Gastroesophageal sphincter (tissue), 4 donors: ENCODE measurements around the gene PGAM1. TPM values are rescaled to one million over a fixed set of nuclear protein-coding genes. Genes with fewer than 3 reads are reported as not detected.
"Not testable (repeated sequence)": the region's sequence is repeated elsewhere in the genome, so short reads cannot be mapped to it uniquely, and the experiment has no call there.

Experiments used
- ATAC-seq: fragments of 150-250 bp; one replicate; pipeline ENCODE4 v1.9.1; 2016; ENCODE audit warnings: mild to moderate bottlenecking, moderate library complexity
- H3K27ac ChIP-seq, 4 donors: fragments of 200-600 bp; sonication (generic) in 3 of 4; 1 replicate in 3 of 4; 2 replicates in 1 of 4; pipeline ENCODE4 v1.5.1; 2016 to 2019
- H3K27me3 ChIP-seq: fragments of 200-600 bp; sonication (generic); one replicate; pipeline ENCODE4 v1.5.1; 2019
- H3K36me3 ChIP-seq, 2 donors: fragments of 200-600 bp; sonication (generic); one replicate each; pipeline ENCODE4 v1.5.1; 2019; ENCODE audit warnings: control low read depth in 1 of 2
- H3K4me1 ChIP-seq, 3 donors: fragments of 200-600 bp; sonication (generic); 1 replicate in 2 of 3; 2 replicates in 1 of 3; pipeline ENCODE4 v1.5.1; 2016 to 2019; ENCODE audit warnings: control low read depth in 2 of 3
- H3K4me3 ChIP-seq, 2 donors: fragments of 200-600 bp; sonication (generic); one replicate each; pipeline ENCODE4 v1.5.1; 2019; ENCODE audit warnings: mild to moderate bottlenecking in 1 of 2, moderate library complexity in 1 of 2
- H3K9me3 ChIP-seq, 3 donors: fragments of 200-600 bp; sonication (generic); one replicate each; pipeline ENCODE4 v1.5.1; 2017 to 2019; ENCODE audit warnings: control low read depth in 2 of 3
- EP300 ChIP-seq: sonication (generic); formaldehyde crosslinking; IDR thresholded peaks from one replicate; pipeline ENCODE4 v1.6.1; 2017; ENCODE audit warnings: antibody characterized with exemption, mild to moderate bottlenecking
- POLR2A ChIP-seq, 2 donors: fragments of 450-650 bp; IDR thresholded peaks; one replicate each; pipeline ENCODE4 v1.6.1; 2017; ENCODE audit warnings: antibody characterized with exemption in 2 of 2, mild to moderate bottlenecking in 2 of 2, moderate library complexity in 1 of 2
- POLR2AphosphoS5 ChIP-seq: sonication (generic); formaldehyde crosslinking; IDR thresholded peaks from one replicate; pipeline ENCODE4 v1.6.1; 2017; ENCODE audit warnings: antibody characterized with exemption
- WGBS, 2 donors: methylation state at CpG; one replicate each; pipeline ENCODE4 v1.1.5; 2018; ENCODE audit warnings: low coverage in 1 of 2; 5-methylcytosine and 5-hydroxymethylcytosine counted together
- total RNA-seq, 4 donors: library from RNA; depleted of rRNA; stranded (reverse); fragments of >200 nt; gene quantifications; one replicate each; pipeline ENCODE4 v1.1.0, GENCODE V29; 2016
- TF ChIP-seq, protein P1 (sequence below), 4 experiments: fragments of 200-600 bp in 2 of 4; fragments of 450-650 bp in 2 of 4; sonication (generic) in 1 of 4; IDR thresholded peaks; one replicate each; pipeline ENCODE4 v1.5.1; 2017 to 2019; ENCODE audit warnings: antibody characterized with exemption in 4 of 4, mild to moderate bottlenecking in 2 of 4, moderate library complexity in 2 of 4

The PGAM1 gene
- total RNA-seq, 4 donors from 2014 or later: 248 to 385 (median 356) TPM

GRCh38 chr10:97466755-97467154 lies 40.8 kb downstream of the PGAM1 start:
- H3K4me1 ChIP-seq: peaks cover 0 to 13% (median 0%) of the 10 kb centered on the region in 3 donors
- TF ChIP-seq EP300: no peak
- H3K27ac ChIP-seq: peak overlapping the region in 1 of 4 donors; percentile 5
- H3K9me3 ChIP-seq: no peaks in the 10 kb centered on the region
- H3K27me3 ChIP-seq: no peaks in the 10 kb centered on the region
- ATAC-seq: no peak
- 80% methylated on average over 3 of the region's 4 CpGs; no CpG with 5 or more reads in 1 of the 2 donors for WGBS, 2 donors
- H3K36me3 ChIP-seq: peaks cover 7 to 100% of the 10 kb centered on the region in 2 donors
- H3K4me3 ChIP-seq: no peak overlapping the region

GRCh38 chr10:97468162-97468561 lies 42.2 kb downstream of the PGAM1 start:
- 67 to 73% methylated on average over 1 of the region's 3 CpGs for WGBS, 2 donors
- no peak overlapping the region for H3K4me3 ChIP-seq
- peaks cover 7 to 100% of the 10 kb centered on the region in 2 donors for H3K36me3 ChIP-seq
- no peaks in the 10 kb centered on the region for H3K27me3 ChIP-seq
- no peak for ATAC-seq
- H3K4me1 ChIP-seq: peaks cover 0 to 13% (median 0%) of the 10 kb centered on the region in 3 donors
- TF ChIP-seq, protein P1, sequence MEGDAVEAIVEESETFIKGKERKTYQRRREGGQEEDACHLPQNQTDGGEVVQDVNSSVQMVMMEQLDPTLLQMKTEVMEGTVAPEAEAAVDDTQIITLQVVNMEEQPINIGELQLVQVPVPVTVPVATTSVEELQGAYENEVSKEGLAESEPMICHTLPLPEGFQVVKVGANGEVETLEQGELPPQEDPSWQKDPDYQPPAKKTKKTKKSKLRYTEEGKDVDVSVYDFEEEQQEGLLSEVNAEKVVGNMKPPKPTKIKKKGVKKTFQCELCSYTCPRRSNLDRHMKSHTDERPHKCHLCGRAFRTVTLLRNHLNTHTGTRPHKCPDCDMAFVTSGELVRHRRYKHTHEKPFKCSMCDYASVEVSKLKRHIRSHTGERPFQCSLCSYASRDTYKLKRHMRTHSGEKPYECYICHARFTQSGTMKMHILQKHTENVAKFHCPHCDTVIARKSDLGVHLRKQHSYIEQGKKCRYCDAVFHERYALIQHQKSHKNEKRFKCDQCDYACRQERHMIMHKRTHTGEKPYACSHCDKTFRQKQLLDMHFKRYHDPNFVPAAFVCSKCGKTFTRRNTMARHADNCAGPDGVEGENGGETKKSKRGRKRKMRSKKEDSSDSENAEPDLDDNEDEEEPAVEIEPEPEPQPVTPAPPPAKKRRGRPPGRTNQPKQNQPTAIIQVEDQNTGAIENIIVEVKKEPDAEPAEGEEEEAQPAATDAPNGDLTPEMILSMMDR (IDR thresholded peaks at IDR 0.05): no peak
- no peak for TF ChIP-seq POLR2AphosphoS5
- no peak for TF ChIP-seq EP300
- H3K27ac ChIP-seq: peak overlapping the region in 1 of 4 donors; percentile 9
- H3K9me3 ChIP-seq: no peaks in the 10 kb centered on the region

DNA sequence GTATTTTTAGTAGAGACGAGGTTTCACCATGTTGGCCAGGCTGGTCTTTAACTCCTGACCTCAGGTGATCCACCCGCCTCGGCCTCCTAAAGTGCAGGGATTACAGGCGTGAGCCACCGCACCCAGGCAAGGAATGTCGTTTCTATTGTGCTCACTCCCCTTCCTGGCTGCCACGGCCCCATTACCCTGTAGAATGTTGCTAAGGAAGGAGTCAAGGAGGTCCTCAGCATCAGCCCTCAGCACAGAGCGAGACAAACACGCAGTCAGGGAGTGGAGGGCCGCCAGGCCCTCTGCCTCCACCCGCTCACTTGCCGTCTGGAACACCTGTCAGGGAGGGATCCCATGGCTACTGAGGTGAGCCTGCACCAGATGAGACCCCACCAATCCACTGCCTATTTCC lies 42.8 kb downstream of the PGAM1 start:
- H3K9me3 ChIP-seq, H3K4me3 ChIP-seq, H3K4me1 ChIP-seq, H3K27me3 ChIP-seq, H3K27ac ChIP-seq, ATAC-seq: not testable (repeated sequence)
- WGBS, 2 donors: 87 to 97% methylated on average over 3 to 5 of the region's 12 CpGs
- H3K36me3 ChIP-seq: peaks cover 7 to 100% of the 10 kb centered on the region in 2 donors

DNA sequence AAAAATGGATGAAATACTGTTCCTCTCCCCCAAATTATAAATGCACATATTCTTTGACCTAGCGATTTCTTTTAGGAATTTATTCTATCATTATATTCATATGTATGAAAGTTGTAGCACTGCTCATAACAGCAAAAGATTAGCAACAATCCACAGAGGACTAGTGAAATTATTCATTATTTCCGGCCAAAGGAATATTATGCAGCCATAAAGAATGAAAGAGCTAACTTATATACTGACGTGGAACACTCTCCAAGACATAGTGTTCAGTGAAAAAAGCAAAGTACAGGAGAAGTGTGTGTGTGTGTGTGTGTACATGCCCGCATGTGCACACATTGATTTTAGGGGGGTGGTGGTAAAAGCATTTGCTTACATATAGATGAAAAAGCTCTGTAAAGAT lies 48.9 kb downstream of the PGAM1 start:
- peaks cover 0 to 13% (median 3%) of the 10 kb centered on the region in 3 donors for H3K4me1 ChIP-seq
- ATAC-seq: no peak
- TF ChIP-seq, protein P1 (IDR thresholded peaks at IDR 0.05): no peak
- no peak for TF ChIP-seq POLR2A (IDR thresholded peaks at IDR 0.05)
- no peak for TF ChIP-seq EP300
- no peak for TF ChIP-seq POLR2AphosphoS5
- H3K27ac ChIP-seq: no peak overlapping the region
- 90 to 100% methylated on average over 4 of the region's 4 CpGs for WGBS, 2 donors
- no peaks in the 10 kb centered on the region for H3K27me3 ChIP-seq
- H3K36me3 ChIP-seq: peaks cover 7 to 100% of the 10 kb centered on the region in 2 donors
- no peaks in the 10 kb centered on the region for H3K9me3 ChIP-seq
- no peak overlapping the region for H3K4me3 ChIP-seq

DNA sequence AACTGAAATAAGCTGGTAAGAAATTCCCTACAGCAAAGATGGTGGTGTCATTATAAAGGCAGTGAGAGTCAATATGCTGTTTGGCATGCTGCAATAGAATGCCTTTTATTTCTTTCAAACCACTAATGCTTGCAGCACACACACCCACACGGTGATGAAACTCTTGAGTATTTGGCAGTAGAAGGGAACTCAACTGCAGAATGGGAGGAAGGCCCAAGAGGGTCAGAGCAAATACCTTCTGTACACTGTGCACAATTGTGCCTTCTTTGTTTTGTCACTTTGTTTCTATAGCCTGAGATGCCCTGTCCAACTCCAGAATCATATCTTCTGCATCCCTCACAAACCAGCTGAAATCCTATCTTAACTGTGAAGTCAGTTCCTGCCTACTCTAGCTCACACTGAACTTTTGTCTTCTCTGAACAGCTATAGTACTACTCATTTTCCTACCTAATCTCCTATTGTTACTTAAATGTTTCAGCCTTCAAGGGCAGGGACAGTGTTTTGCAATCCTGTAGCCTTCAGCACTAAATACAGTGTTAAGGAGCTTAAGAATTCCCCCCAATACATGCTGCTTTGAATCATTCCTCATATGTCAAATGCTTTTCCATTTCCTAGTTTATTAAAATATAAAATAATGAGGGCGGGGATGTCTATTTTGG lies 50.1 kb downstream of the PGAM1 start:
- WGBS, 2 donors: 47 to 100% methylated on average over 1 to 2 of the region's 2 CpGs
- Histone ChIP-seq H3K27ac (no peak overlapping the region), H3K9me3 (no peaks in the 10 kb centered on the region), H3K4me3 (no peak overlapping the region), H3K36me3 (peaks cover 0 to 100% of the 10 kb centered on the region in 2 donors), H3K27me3 (no peaks in the 10 kb centered on the region), H3K4me1 (peaks cover 0 to 24% (median 3%) of the 10 kb centered on the region in 3 donors)
- TF ChIP-seq POLR2A (IDR thresholded peaks at IDR 0.05) (no peak), POLR2AphosphoS5 (no peak), EP300 (no peak)
- TF ChIP-seq, protein P1 (IDR thresholded peaks at IDR 0.05): no peak
- no peak for ATAC-seq

DNA sequence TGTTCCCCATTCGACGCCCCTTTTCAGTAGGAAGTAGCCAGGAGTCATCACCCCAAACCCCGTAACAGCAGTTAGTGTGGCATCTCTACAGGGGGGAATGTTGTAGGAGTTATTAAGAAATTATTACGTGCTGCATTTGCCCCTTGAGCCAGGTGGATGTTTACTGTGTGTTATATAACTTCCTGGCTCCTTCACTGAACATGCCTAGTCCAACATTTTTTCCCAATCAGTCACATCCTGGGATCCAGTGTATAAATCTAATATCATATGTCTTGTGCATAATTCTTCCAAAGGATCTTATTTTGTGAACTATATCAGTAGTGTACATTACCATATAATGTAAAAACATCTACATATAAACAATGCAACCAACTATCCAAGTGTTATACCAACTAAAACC lies 53.4 kb downstream of the PGAM1 start:
- H3K9me3 ChIP-seq, ATAC-seq, H3K27ac ChIP-seq, H3K27me3 ChIP-seq, H3K4me3 ChIP-seq: not testable (repeated sequence)
- peaks cover 0 to 37% (median 3%) of the 10 kb centered on the region in 3 donors for H3K4me1 ChIP-seq
- WGBS, 2 donors: 58 to 63% methylated on average over 3 to 4 of the region's 4 CpGs
- peaks cover 0 to 90% of the 10 kb centered on the region in 2 donors for H3K36me3 ChIP-seq
